COLO668 (cell line): Measurements from ENCODE around the gene ID1.
"Not testable (repeated sequence)": the region's sequence is repeated elsewhere in the genome, so short reads cannot be mapped to it uniquely, and the experiment has no call there.

Experiments
- DNase-seq: peaks from one replicate; lab custom pipeline; 2025; ENCODE audit not compliant: unreplicated experiment; lab: John Stamatoyannopoulos, UW

Gene ID1

GRCh38 chr20:31596831-31597480, 8.1 kb upstream of the ID1 start:
- no peak for DNase-seq

- no peak for DNase-seq
Measured at GRCh38 chr20:31597481-31597855, 7.6 kb upstream of the ID1 start.

- DNase-seq, result no peak
Measured at GRCh38 chr20:31602431-31602778, 2.7 kb upstream of the ID1 start.

GRCh38 chr20:31602779-31603441, 2.2 kb upstream of the ID1 start:
- no peak for DNase-seq

GRCh38 chr20:31603822-31604566, 1.1 kb upstream of the ID1 start:
- DNase-seq, result peak; percentile 96

GRCh38 chr20:31604567-31605030, 490 bp upstream of the ID1 start:
- no peak for DNase-seq

- DNase-seq, result peak; percentile 34
Measured at GRCh38 chr20:31605902-31606803, 1.1 kb downstream of the ID1 start.

- peak; percentile 35 for DNase-seq
Measured at GRCh38 chr20:31606804-31607639, 1.9 kb downstream of the ID1 start.

- DNase-seq, result no peak
Measured at GRCh38 chr20:31607640-31608250, 2.7 kb downstream of the ID1 start.

GRCh38 chr20:31608251-31608945, 3.3 kb downstream of the ID1 start:
- peak; percentile 92 for DNase-seq

- not testable (repeated sequence) for DNase-seq
Measured at GRCh38 chr20:31612271-31612640, 7.2 kb downstream of the ID1 start.

- no peak for DNase-seq
Measured at GRCh38 chr20:31615416-31615815, 10.3 kb downstream of the ID1 start.

- DNase-seq, result no peak
Measured at GRCh38 chr20:31617432-31618104, 12.5 kb downstream of the ID1 start.

- no peak for DNase-seq
Measured at GRCh38 chr20:31620246-31620645, 15.2 kb downstream of the ID1 start.

- DNase-seq, result not testable (repeated sequence)
Measured at GRCh38 chr20:31623123-31623505, 18.0 kb downstream of the ID1 start.

GRCh38 chr20:31626534-31626933, 21.4 kb downstream of the ID1 start:
- DNase-seq, result not testable (repeated sequence)

GRCh38 chr20:31628057-31628456, 23.0 kb downstream of the ID1 start:
- DNase-seq, result not testable (repeated sequence)

- DNase-seq, result no peak
Measured at GRCh38 chr20:31630187-31630790, 25.2 kb downstream of the ID1 start.
